Kidney (tissue), 14 donors: Measurements from ENCODE around the gene DCTD. TPM values are rescaled to one million over a fixed set of nuclear protein-coding genes. Genes with fewer than 3 reads are reported as not detected.

Experiments used
- DNase-seq, 5 donors: peaks; one replicate each; pipeline ENCODE4 v3.0.0-alpha.2; 2013 to 2020
- FAIRE-seq: peaks from 2 replicates; lab custom pipeline; 2012; peaks lifted over from hg19 to GRCh38; lab: Jason Lieb, UNC
- H3K27ac ChIP-seq, 2 donors: one replicate each; pipeline ENCODE4 v1.7.0; 2013; ENCODE audit warnings: low read depth in 2 of 2, low read length in 2 of 2, inconsistent platforms in 1 of 2
- H3K27me3 ChIP-seq: one replicate; pipeline ENCODE4 v1.7.1; 2013; ENCODE audit warnings: low read length, inconsistent platforms; ENCODE audit not compliant: control insufficient read depth, insufficient read depth
- H3K36me3 ChIP-seq, 3 donors: one replicate each; pipeline versions ENCODE4 v1.7.0 to v1.7.1; 2013; ENCODE audit warnings: low read length in 3 of 3, control low read depth in 1 of 3, inconsistent platforms in 1 of 3; ENCODE audit not compliant: insufficient read depth in 3 of 3, control insufficient read depth in 2 of 3
- H3K4me1 ChIP-seq, 3 donors: one replicate each; pipeline versions ENCODE4 v1.7.0 to v1.7.1; 2013; ENCODE audit warnings: low read length in 3 of 3, inconsistent platforms in 1 of 3, low read depth in 1 of 3; ENCODE audit not compliant: control insufficient read depth in 2 of 3, insufficient read depth in 2 of 3
- H3K4me3 ChIP-seq, 3 donors: one replicate each; pipeline versions ENCODE4 v1.7.0 to v1.8.1; 2013; ENCODE audit warnings: low read length in 3 of 3, control low read depth in 1 of 3, inconsistent platforms in 1 of 3
- H3K9ac ChIP-seq, 3 donors: one replicate each; pipeline versions ENCODE4 v1.7.0 to v1.7.1; 2013; ENCODE audit warnings: low read length in 3 of 3, control low read depth in 1 of 3, inconsistent platforms in 1 of 3
- H3K9me3 ChIP-seq, 3 donors: one replicate each; pipeline versions ENCODE4 v1.7.0 to v1.7.1; 2013; ENCODE audit warnings: low read length in 3 of 3, control low read depth in 1 of 3, inconsistent platforms in 1 of 3; ENCODE audit not compliant: control insufficient read depth in 2 of 3, insufficient read depth in 1 of 3
- CTCF ChIP-seq: IDR thresholded peaks from 3 replicates; pipeline ENCODE4 v1.5.1; 2012; ENCODE audit warnings: mild to moderate bottlenecking, moderate library complexity, borderline replicate concordance; ENCODE audit not compliant: insufficient read depth; ENCODE audit errors: extremely low read depth
- intact Hi-C: fragments of 100-400 bp; cut with DNase I; formaldehyde crosslinking; loops from one replicate; pipeline ENCODE4 v1.11.1; 2022
- polyA plus RNA-seq: library from polyadenylated mRNA; stranded (reverse); fragments of 350-450 nt; fragmentation: Illumina TruSeq; extraction: RNeasy Lipid Tissue Mini Kit (QIAGEN cat#74804); gene quantifications from one replicate; pipeline ENCODE4 v1.2.3, GENCODE V29; 2014; ENCODE audit warnings: low read depth, low replicate concordance; ENCODE audit not compliant: insufficient read depth
- total RNA-seq: library from RNA; stranded (reverse); fragmentation: NEBNext Ultra II Directional; extraction: Animal tissue kit (Norgen Biotek cat#: 25700); gene quantifications from one replicate; pipeline ENCODE4 v1.2.1, GENCODE V29; 2021
- donor health status: control.
- donor health status: control.
- donor health status: control.
- donor health status: control.
- donor health status: control.
- donor health status: DM: yes; HTN: yes; CAD: no.
- donor health status: Normal renal cell carcinoma (clear cell type).

DCTD gene
- total and polyA plus RNA-seq, 2 donors from 2014 or later: 54.9 to 99.6 TPM

GRCh38 chr4:182924497-182924896 lies 7.3 kb upstream of the DCTD start:
- no peak for TF ChIP-seq CTCF
- Histone ChIP-seq H3K27me3 (no peaks in the 10 kb centered on the region), H3K36me3 (no peaks in the 10 kb centered on the region), H3K27ac (no peak overlapping the region), H3K9ac (no peak overlapping the region), H3K4me1 (no peaks in the 10 kb centered on the region), H3K4me3 (no peak overlapping the region), H3K9me3 (no peaks in the 10 kb centered on the region)
- intact Hi-C loops: no loop called here
- no peak for DNase-seq
- no peak for FAIRE-seq

- Histone ChIP-seq H3K27me3 (no peaks in the 10 kb centered on the region), H3K9me3 (no peaks in the 10 kb centered on the region), H3K36me3 (no peaks in the 10 kb centered on the region), H3K4me1 (no peaks in the 10 kb centered on the region), H3K4me3 (no peak overlapping the region), H3K27ac (no peak overlapping the region), H3K9ac (no peak overlapping the region)
- intact Hi-C loops: no loop called here
- FAIRE-seq: no peak
- TF ChIP-seq CTCF: no peak
- DNase-seq: no peak
Observed at GRCh38 chr4:182923796-182924340, 6.7 kb upstream of the DCTD start.

- intact Hi-C loops: no loop called here
- TF ChIP-seq CTCF: no peak
- DNase-seq: no peak
- Histone ChIP-seq H3K27me3 (no peaks in the 10 kb centered on the region), H3K4me3 (no peak overlapping the region), H3K4me1 (no peaks in the 10 kb centered on the region), H3K36me3 (no peaks in the 10 kb centered on the region), H3K9ac (no peak overlapping the region), H3K9me3 (no peaks in the 10 kb centered on the region), H3K27ac (no peak overlapping the region)
- FAIRE-seq: no peak
Observed at GRCh38 chr4:182923366-182923765, 6.2 kb upstream of the DCTD start.
